Fibroblast of villous mesenchyme (primary cell): ENCODE measurements around the gene RNF111. TPM values are rescaled to one million over a fixed set of nuclear protein-coding genes. Genes with fewer than 3 reads are reported as not detected.

ENCODE experiments used
- DNase-seq: peaks from one replicate; pipeline ENCODE4 v3.0.0-alpha.2; 2010; ENCODE audit warnings: low read depth
- H3K4me3 ChIP-seq: 2 replicates; pipeline ENCODE4 v1.5.1; 2011; ENCODE audit warnings: low read depth, mild to moderate bottlenecking, low read length
- CTCF ChIP-seq: IDR thresholded peaks from 2 replicates; pipeline ENCODE4 v1.5.1; 2012; ENCODE audit warnings: low read depth, mild to moderate bottlenecking, low read length; ENCODE audit not compliant: insufficient read depth
- total RNA-seq: library from RNA; depleted of rRNA; stranded (reverse); fragments of >200 nt; gene quantifications from 2 replicates; pipeline ENCODE4 v1.2.3, GENCODE V29; 2012

Gene RNF111
- total RNA-seq, 1 donor: 35.0 TPM

- TF ChIP-seq CTCF: no peak
- no peak overlapping the region for H3K4me3 ChIP-seq
- DNase-seq: peak; percentile 35
Measured at GRCh38 chr15:59063042-59063441, 75.6 kb downstream of the RNF111 start.

GRCh38 chr15:59069430-59069829, 82.0 kb downstream of the RNF111 start:
- no peak for TF ChIP-seq CTCF
- no peak for DNase-seq
- no peak overlapping the region for H3K4me3 ChIP-seq

GRCh38 chr15:59074607-59075006, 87.1 kb downstream of the RNF111 start:
- H3K4me3 ChIP-seq: no peak overlapping the region
- TF ChIP-seq CTCF: no peak
- no peak for DNase-seq

- no peak overlapping the region for H3K4me3 ChIP-seq
- no peak for TF ChIP-seq CTCF
- no peak for DNase-seq
Measured at GRCh38 chr15:59087731-59088130, 100.3 kb downstream of the RNF111 start.

- TF ChIP-seq CTCF: no peak
- DNase-seq: no peak
- no peak overlapping the region for H3K4me3 ChIP-seq
Measured at GRCh38 chr15:59094077-59094476, 106.6 kb downstream of the RNF111 start.

- no peak for TF ChIP-seq CTCF
- no peak overlapping the region for H3K4me3 ChIP-seq
- DNase-seq: no peak
Measured at GRCh38 chr15:59096429-59096828, 109.0 kb downstream of the RNF111 start.

GRCh38 chr15:59099162-59099685, 111.8 kb downstream of the RNF111 start:
- no peak overlapping the region for H3K4me3 ChIP-seq
- no peak for DNase-seq
- no peak for TF ChIP-seq CTCF
